Neural progenitor cell (in vitro differentiated cells): ENCODE measurements around the gene KLHL15. TPM values are rescaled to one million over a fixed set of nuclear protein-coding genes. Genes with fewer than 3 reads are reported as not detected.

Experiments used
- DNase-seq: peaks from one replicate; pipeline ENCODE4 v3.0.0-alpha.2; 2016; ENCODE audit warnings: low spot score
- H2AFZ ChIP-seq: fragments of 200-600 bp; sonication (generic); replicated peaks from 2 replicates; pipeline ENCODE4 v1.6.1; 2016; ENCODE audit warnings: antibody characterized with exemption
- H3F3A ChIP-seq: fragments of 200-600 bp; sonication (generic); 2 replicates; pipeline ENCODE4 v1.6.1; 2016; ENCODE audit warnings: antibody characterized with exemption, low read depth
- H3K27ac ChIP-seq: fragments of 200-600 bp; sonication (generic); 2 replicates; pipeline ENCODE4 v1.5.1; 2016; ENCODE audit warnings: mild to moderate bottlenecking
- H3K27me3 ChIP-seq: fragments of 200-600 bp; sonication (generic); 2 replicates; pipeline ENCODE4 v1.6.1; 2016; ENCODE audit warnings: mild to moderate bottlenecking, moderate library complexity
- H3K36me3 ChIP-seq: fragments of 200-600 bp; sonication (generic); 2 replicates; pipeline ENCODE4 v1.5.1; 2016
- H3K4me1 ChIP-seq: fragments of 200-600 bp; sonication (generic); 2 replicates; pipeline ENCODE4 v1.6.1; 2016; ENCODE audit warnings: mixed run types
- H3K4me2 ChIP-seq: fragments of 200-600 bp; sonication (generic); 2 replicates; pipeline ENCODE4 v1.6.1; 2016
- H3K4me3 ChIP-seq: fragments of 200-600 bp; sonication (generic); 2 replicates; pipeline ENCODE4 v1.5.1; 2016
- H3K79me2 ChIP-seq: fragments of 200-600 bp; sonication (generic); 2 replicates; pipeline ENCODE4 v1.6.1; 2016; ENCODE audit warnings: low read depth
- H3K9ac ChIP-seq: fragments of 200-600 bp; sonication (generic); 2 replicates; pipeline ENCODE4 v1.6.1; 2016
- H3K9me3 ChIP-seq: fragments of 200-600 bp; sonication (generic); 2 replicates; pipeline ENCODE4 v1.5.1; 2016; ENCODE audit warnings: low read depth
- H4K20me1 ChIP-seq: fragments of 200-600 bp; sonication (generic); 2 replicates; pipeline ENCODE4 v1.6.1; 2016; ENCODE audit warnings: low read depth
- H3K27ac Mint-ChIP-seq: 3 replicates; pipeline ENCODE4 v1.8.0; 2021; ENCODE audit warnings: mixed read lengths
- H3K27me3 Mint-ChIP-seq: 2 replicates; pipeline ENCODE4 v1.8.0; 2022; ENCODE audit warnings: low read depth, mild to moderate bottlenecking, inconsistent platforms, moderate library complexity, mixed read lengths; ENCODE audit not compliant: insufficient read depth
- H3K36me3 Mint-ChIP-seq: 3 replicates; pipeline ENCODE4 v1.8.0; 2021; ENCODE audit warnings: mixed read lengths
- H3K4me1 Mint-ChIP-seq: 3 replicates; pipeline ENCODE4 v1.8.0; 2021; ENCODE audit warnings: mixed read lengths
- H3K4me3 Mint-ChIP-seq: 3 replicates; pipeline ENCODE4 v1.8.0; 2021; ENCODE audit warnings: mild to moderate bottlenecking, moderate library complexity, mixed read lengths
- H3K9me3 Mint-ChIP-seq: 3 replicates; pipeline ENCODE4 v1.8.0; 2020; ENCODE audit warnings: mixed read lengths
- EZH2 ChIP-seq: fragments of 200-600 bp; sonication (generic); IDR thresholded peaks from 2 replicates; pipeline ENCODE4 v1.6.1; 2017; ENCODE audit warnings: antibody characterized with exemption, mild to moderate bottlenecking, moderate library complexity
- EZH2phosphoT487 ChIP-seq: fragments of 200-600 bp; sonication (generic); IDR thresholded peaks from 2 replicates; pipeline ENCODE4 v1.6.1; 2017; ENCODE audit warnings: antibody characterized with exemption
- total RNA-seq: library from RNA; depleted of rRNA; stranded (reverse); fragments of >200 nt; gene quantifications from 2 replicates; pipeline ENCODE4 v1.2.3, GENCODE V29; 2015; ENCODE audit warnings: low replicate concordance
- TF ChIP-seq, protein P1 (sequence below): fragments of 200-600 bp; sonication (generic); IDR thresholded peaks from 2 replicates; pipeline ENCODE4 v1.5.1; 2017; ENCODE audit warnings: antibody characterized with exemption, mild to moderate bottlenecking

KLHL15 gene
- total RNA-seq, 1 donor from 2014 or later: 46.9 TPM

GRCh38 chrX:24017674-24018073 lies 9.3 kb downstream of the KLHL15 start:
- H3K27ac Mint-ChIP-seq: no peak overlapping the region
- H3K27me3 Mint-ChIP-seq: peaks cover 2% of the 10 kb centered on the region
- Histone ChIP-seq H3K9me3 (no peaks in the 10 kb centered on the region), H3K9ac (no peak overlapping the region), H3K36me3 (peaks cover 4% of the 10 kb centered on the region), H3K79me2 (peaks cover 100% of the 10 kb centered on the region), H3K4me2 (no peak overlapping the region), H3K27ac (no peak overlapping the region), H3K4me3 (no peak overlapping the region), H3F3A (no peaks in the 10 kb centered on the region), H4K20me1 (peaks cover 71% of the 10 kb centered on the region), H3K27me3 (no peaks in the 10 kb centered on the region), H3K4me1 (no peaks in the 10 kb centered on the region), H2AFZ (no peak overlapping the region)
- no peaks in the 10 kb centered on the region for H3K9me3 Mint-ChIP-seq
- H3K4me3 Mint-ChIP-seq: no peak overlapping the region
- DNase-seq: no peak
- peaks cover 19% of the 10 kb centered on the region for H3K36me3 Mint-ChIP-seq
- H3K4me1 Mint-ChIP-seq: no peaks in the 10 kb centered on the region
- TF ChIP-seq, protein P1, sequence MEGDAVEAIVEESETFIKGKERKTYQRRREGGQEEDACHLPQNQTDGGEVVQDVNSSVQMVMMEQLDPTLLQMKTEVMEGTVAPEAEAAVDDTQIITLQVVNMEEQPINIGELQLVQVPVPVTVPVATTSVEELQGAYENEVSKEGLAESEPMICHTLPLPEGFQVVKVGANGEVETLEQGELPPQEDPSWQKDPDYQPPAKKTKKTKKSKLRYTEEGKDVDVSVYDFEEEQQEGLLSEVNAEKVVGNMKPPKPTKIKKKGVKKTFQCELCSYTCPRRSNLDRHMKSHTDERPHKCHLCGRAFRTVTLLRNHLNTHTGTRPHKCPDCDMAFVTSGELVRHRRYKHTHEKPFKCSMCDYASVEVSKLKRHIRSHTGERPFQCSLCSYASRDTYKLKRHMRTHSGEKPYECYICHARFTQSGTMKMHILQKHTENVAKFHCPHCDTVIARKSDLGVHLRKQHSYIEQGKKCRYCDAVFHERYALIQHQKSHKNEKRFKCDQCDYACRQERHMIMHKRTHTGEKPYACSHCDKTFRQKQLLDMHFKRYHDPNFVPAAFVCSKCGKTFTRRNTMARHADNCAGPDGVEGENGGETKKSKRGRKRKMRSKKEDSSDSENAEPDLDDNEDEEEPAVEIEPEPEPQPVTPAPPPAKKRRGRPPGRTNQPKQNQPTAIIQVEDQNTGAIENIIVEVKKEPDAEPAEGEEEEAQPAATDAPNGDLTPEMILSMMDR: no peak
- TF ChIP-seq EZH2 (no peak), EZH2phosphoT487 (no peak)

DNA sequence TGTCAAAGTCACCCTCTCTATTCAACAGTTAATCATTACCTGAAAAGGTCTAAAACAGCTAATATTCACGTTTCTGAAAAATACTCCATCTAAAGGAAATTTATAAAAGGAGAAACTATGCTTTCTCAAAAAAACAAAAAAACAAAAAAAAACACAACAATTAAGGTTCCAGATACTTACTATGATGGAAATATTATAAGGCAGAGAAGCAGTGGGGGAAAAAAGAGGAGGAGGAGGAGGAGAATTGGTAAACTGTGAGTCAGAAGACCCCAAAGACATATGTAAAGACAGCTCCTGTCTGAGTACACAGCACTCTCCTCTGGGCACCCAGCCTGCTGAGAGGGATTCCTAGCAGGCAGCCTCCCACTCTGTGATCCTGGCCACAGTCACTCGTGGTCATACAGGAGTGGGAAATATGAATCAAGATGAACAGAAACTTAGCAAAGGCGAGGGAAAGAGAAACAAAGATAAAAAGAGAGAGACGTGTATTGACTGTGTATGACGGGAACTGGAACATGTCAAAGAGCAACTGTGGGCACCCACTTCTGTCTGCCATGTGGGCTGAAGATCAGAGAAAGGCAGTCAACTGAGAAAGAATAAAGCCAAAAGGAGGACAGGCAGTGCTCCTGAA lies 12.5 kb downstream of the KLHL15 start:
- H3K4me3 ChIP-seq: no peak overlapping the region
- DNase-seq: no peak
- Mint-ChIP-seq H3K36me3 (peaks cover 20% of the 10 kb centered on the region), H3K27me3 (peaks cover 2% of the 10 kb centered on the region), H3K4me1 (no peaks in the 10 kb centered on the region), H3K9me3 (no peaks in the 10 kb centered on the region), H3K4me3 (no peak overlapping the region), H3K27ac (no peak overlapping the region)
- no peak overlapping the region for H3K4me2 ChIP-seq
- peaks cover 58% of the 10 kb centered on the region for H4K20me1 ChIP-seq
- H3K27me3 ChIP-seq: no peaks in the 10 kb centered on the region
- no peaks in the 10 kb centered on the region for H3K9me3 ChIP-seq
- H3K4me1 ChIP-seq: no peaks in the 10 kb centered on the region
- H3F3A ChIP-seq: no peaks in the 10 kb centered on the region
- no peak overlapping the region for H3K9ac ChIP-seq
- H3K36me3 ChIP-seq: peaks cover 4% of the 10 kb centered on the region
- no peak for TF ChIP-seq EZH2phosphoT487
- TF ChIP-seq, protein P1: no peak
- TF ChIP-seq EZH2: no peak
- H3K27ac ChIP-seq: no peak overlapping the region
- no peak overlapping the region for H2AFZ ChIP-seq
- peaks cover 99% of the 10 kb centered on the region for H3K79me2 ChIP-seq

DNA sequence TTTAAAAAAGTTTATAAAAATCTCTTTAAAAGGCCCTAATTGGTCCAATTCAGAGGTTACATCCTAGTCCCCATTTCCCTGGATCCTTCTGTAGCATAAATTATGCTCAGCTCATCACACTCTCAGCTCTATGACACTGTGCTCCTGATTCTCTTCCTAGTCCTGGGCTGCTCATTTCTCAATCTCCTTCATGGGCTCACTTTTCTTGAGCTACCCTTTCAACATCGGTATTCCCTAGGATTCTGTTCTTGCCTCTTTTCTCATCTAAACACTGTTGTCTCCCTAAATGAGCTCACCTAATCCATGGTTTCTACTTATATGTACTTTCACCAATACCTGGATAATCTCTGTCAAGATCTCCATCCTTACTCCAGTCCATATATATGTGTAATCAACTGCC lies 14.7 kb downstream of the KLHL15 start:
- H3K27ac ChIP-seq: no peak overlapping the region
- no peak overlapping the region for H3K4me3 ChIP-seq
- Mint-ChIP-seq H3K4me3 (no peak overlapping the region), H3K9me3 (no peaks in the 10 kb centered on the region), H3K27ac (no peak overlapping the region), H3K27me3 (peaks cover 2% of the 10 kb centered on the region), H3K4me1 (no peaks in the 10 kb centered on the region), H3K36me3 (peaks cover 16% of the 10 kb centered on the region)
- H3K4me1 ChIP-seq: no peaks in the 10 kb centered on the region
- peaks cover 40% of the 10 kb centered on the region for H4K20me1 ChIP-seq
- no peak overlapping the region for H3K4me2 ChIP-seq
- peaks cover 4% of the 10 kb centered on the region for H3K36me3 ChIP-seq
- no peak overlapping the region for H3K9ac ChIP-seq
- H3K9me3 ChIP-seq: no peaks in the 10 kb centered on the region
- no peak overlapping the region for H2AFZ ChIP-seq
- H3K27me3 ChIP-seq: no peaks in the 10 kb centered on the region
- no peak for DNase-seq
- H3K79me2 ChIP-seq: peaks cover 98% of the 10 kb centered on the region
- H3F3A ChIP-seq: peaks cover 3% of the 10 kb centered on the region
- TF ChIP-seq, protein P1: no peak
- TF ChIP-seq EZH2phosphoT487 (no peak), EZH2 (no peak)
